ENCODE measurements around the gene VEGFD. TPM values are rescaled to one million over a fixed set of nuclear protein-coding genes. Genes with fewer than 3 reads are reported as not detected.

VEGFD gene
- total and polyA plus RNA-seq, 11 donors, result 0.51 to 20.3 (median 3.6) TPM

GRCh38 chrX:15401378-15401777, 17.2 kb upstream of the VEGFD start:
- H3K36me3 ChIP-seq, result no peaks in the 10 kb centered on the region
- whole genome bisulfite sequencing, 4 donors, result 23 to 32% (median 29%) methylated on average over 2 of the region's 2 CpGs
- TF ChIP-seq POLR2A (IDR thresholded peaks at IDR 0.05) (no peak), CTCF (IDR thresholded peaks at IDR 0.05) (no peak)
- no peaks in the 10 kb centered on the region for H3K9me3 ChIP-seq
- DNase-seq, result no peak
- H3K27ac ChIP-seq, result peak overlapping the region in 1 of 12 donors; percentile 9
- H3K27me3 ChIP-seq, result peaks cover 0 to 5% (median 0%) of the 10 kb centered on the region in 9 donors
- intact Hi-C loops (cut with DNase I), result no loop called here
- no peak for ATAC-seq
- no peak overlapping the region for H3K4me3 ChIP-seq
- peaks cover 0 to 22% (median under 1%) of the 10 kb centered on the region in 12 donors for H3K4me1 ChIP-seq

GRCh38 chrX:15399962-15400391, 15.8 kb upstream of the VEGFD start:
- ATAC-seq (no peak), DNase-seq (no peak)
- Histone ChIP-seq H3K4me3 (no peak overlapping the region), H3K4me1 (peaks cover 0 to 22% (median 0%) of the 10 kb centered on the region in 12 donors), H3K27me3 (peaks cover 0 to 6% (median 0%) of the 10 kb centered on the region in 9 donors), H3K9me3 (no peaks in the 10 kb centered on the region), H3K36me3 (no peaks in the 10 kb centered on the region), H3K27ac (no peak overlapping the region)
- intact Hi-C loops (cut with DNase I), result no loop called here
- TF ChIP-seq CTCF (IDR thresholded peaks at IDR 0.05) (no peak), POLR2A (IDR thresholded peaks at IDR 0.05) (no peak)
- WGBS, 4 donors, result 59 to 74% (median 66%) methylated on average over 3 of the region's 3 CpGs

GRCh38 chrX:15398874-15399273, 14.7 kb upstream of the VEGFD start:
- DNase-seq (no peak), ATAC-seq (no peak)
- TF ChIP-seq POLR2A (IDR thresholded peaks at IDR 0.05) (no peak), CTCF (IDR thresholded peaks at IDR 0.05) (no peak)
- peaks cover 0 to 4% (median 0%) of the 10 kb centered on the region in 9 donors for H3K27me3 ChIP-seq
- no peak overlapping the region for H3K4me3 ChIP-seq
- no peak overlapping the region for H3K27ac ChIP-seq
- no peaks in the 10 kb centered on the region for H3K9me3 ChIP-seq
- H3K36me3 ChIP-seq, result no peaks in the 10 kb centered on the region
- intact Hi-C loops (cut with DNase I), result no loop called here
- peaks cover 0 to 14% (median 0%) of the 10 kb centered on the region in 12 donors for H3K4me1 ChIP-seq

- intact Hi-C loops (cut with DNase I), result no loop called here
Measured at GRCh38 chrX:15395789-15396188, 11.6 kb upstream of the VEGFD start.

More at GRCh38 chrX:15395789-15396188, 11.6 kb upstream of the VEGFD start:
- Histone ChIP-seq H3K9me3 (no peaks in the 10 kb centered on the region), H3K27ac (peak overlapping the region in 2 of 12 donors; percentile 11 to 13), H3K27me3 (peaks cover 0 to 11% (median 0%) of the 10 kb centered on the region in 9 donors), H3K4me1 (peaks cover 0 to 9% (median 0%) of the 10 kb centered on the region in 12 donors), H3K4me3 (no peak overlapping the region), H3K36me3 (no peaks in the 10 kb centered on the region)
- DNase-seq, result no peak
- ATAC-seq, result peak; percentile 42 to 77 (median 56)
- 30 to 52% (median 40%) methylated on average over 2 of the region's 2 CpGs for WGBS, 4 donors
- no peak for TF ChIP-seq CTCF (IDR thresholded peaks at IDR 0.05)
- no peak for TF ChIP-seq POLR2A (IDR thresholded peaks at IDR 0.05)

Data from heart left ventricle (tissue), 16 donors.